GM21717 (cell line): ENCODE data around the gene RAPGEF5.

ENCODE experiments used
- ATAC-seq: cut with Tn5 transposase; IDR thresholded peaks from one replicate; pipeline ENCODE4 v1.9.1; 2021; ENCODE audit warnings: mild to moderate bottlenecking, moderate library complexity; ENCODE audit not compliant: unreplicated experiment

RAPGEF5 gene

GRCh38 chr7:22269963-22270362, 87.0 kb downstream of the RAPGEF5 start:
- ATAC-seq: no peak

- no peak for ATAC-seq
Measured at GRCh38 chr7:22268884-22269421, 88.0 kb downstream of the RAPGEF5 start.

GRCh38 chr7:22267930-22268615, 88.9 kb downstream of the RAPGEF5 start:
- no peak for ATAC-seq

GRCh38 chr7:22262538-22262937, 94.4 kb downstream of the RAPGEF5 start:
- no peak for ATAC-seq

GRCh38 chr7:22256541-22257096, 100.3 kb downstream of the RAPGEF5 start:
- ATAC-seq: no peak

GRCh38 chr7:22255834-22256233, 101.1 kb downstream of the RAPGEF5 start:
- no peak for ATAC-seq

GRCh38 chr7:22255342-22255741, 101.6 kb downstream of the RAPGEF5 start:
- no peak for ATAC-seq

GRCh38 chr7:22252936-22253536, 103.9 kb downstream of the RAPGEF5 start:
- ATAC-seq: no peak

GRCh38 chr7:22252016-22252415, 104.9 kb downstream of the RAPGEF5 start:
- ATAC-seq: no peak

GRCh38 chr7:22251281-22251680, 105.7 kb downstream of the RAPGEF5 start:
- ATAC-seq: no peak

- ATAC-seq: no peak
Measured at GRCh38 chr7:22250390-22250789, 106.6 kb downstream of the RAPGEF5 start.

GRCh38 chr7:22248111-22248809, 108.7 kb downstream of the RAPGEF5 start:
- ATAC-seq: no peak

- ATAC-seq: no peak
Measured at GRCh38 chr7:22241805-22242390, 115.1 kb downstream of the RAPGEF5 start.

GRCh38 chr7:22240904-22241571, 115.9 kb downstream of the RAPGEF5 start:
- ATAC-seq: no peak

GRCh38 chr7:22238354-22239311, 118.3 kb downstream of the RAPGEF5 start:
- no peak for ATAC-seq

GRCh38 chr7:22235134-22235533, 121.8 kb downstream of the RAPGEF5 start:
- no peak for ATAC-seq

- ATAC-seq: no peak
Measured at GRCh38 chr7:22234227-22234626, 122.7 kb downstream of the RAPGEF5 start.

- no peak for ATAC-seq
Measured at GRCh38 chr7:22231806-22232205, 125.1 kb downstream of the RAPGEF5 start.

- ATAC-seq: no peak
Measured at GRCh38 chr7:22231141-22231540, 125.8 kb downstream of the RAPGEF5 start.
